PC-9 (cell line): ENCODE data around the gene PPP1R16B.

Source experiments
- EZH2 ChIP-seq: fragments of 200-600 bp; sonication (generic); IDR thresholded peaks from 2 replicates; pipeline ENCODE4 v1.8.0; 2017; ENCODE audit warnings: antibody characterized with exemption, low read depth
- TF ChIP-seq, protein P1 (sequence below): fragments of 200-600 bp; sonication (generic); conservative IDR thresholded peaks from 2 replicates; pipeline ENCODE4 v1.6.1; 2017; ENCODE audit warnings: mixed run types, antibody characterized with exemption, mild to moderate bottlenecking, moderate library complexity

GRCh38 chr20:38888059-38888831 is 82.7 kb downstream of the PPP1R16B start:
- TF ChIP-seq, protein P1, sequence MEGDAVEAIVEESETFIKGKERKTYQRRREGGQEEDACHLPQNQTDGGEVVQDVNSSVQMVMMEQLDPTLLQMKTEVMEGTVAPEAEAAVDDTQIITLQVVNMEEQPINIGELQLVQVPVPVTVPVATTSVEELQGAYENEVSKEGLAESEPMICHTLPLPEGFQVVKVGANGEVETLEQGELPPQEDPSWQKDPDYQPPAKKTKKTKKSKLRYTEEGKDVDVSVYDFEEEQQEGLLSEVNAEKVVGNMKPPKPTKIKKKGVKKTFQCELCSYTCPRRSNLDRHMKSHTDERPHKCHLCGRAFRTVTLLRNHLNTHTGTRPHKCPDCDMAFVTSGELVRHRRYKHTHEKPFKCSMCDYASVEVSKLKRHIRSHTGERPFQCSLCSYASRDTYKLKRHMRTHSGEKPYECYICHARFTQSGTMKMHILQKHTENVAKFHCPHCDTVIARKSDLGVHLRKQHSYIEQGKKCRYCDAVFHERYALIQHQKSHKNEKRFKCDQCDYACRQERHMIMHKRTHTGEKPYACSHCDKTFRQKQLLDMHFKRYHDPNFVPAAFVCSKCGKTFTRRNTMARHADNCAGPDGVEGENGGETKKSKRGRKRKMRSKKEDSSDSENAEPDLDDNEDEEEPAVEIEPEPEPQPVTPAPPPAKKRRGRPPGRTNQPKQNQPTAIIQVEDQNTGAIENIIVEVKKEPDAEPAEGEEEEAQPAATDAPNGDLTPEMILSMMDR = no peak
- no peak for TF ChIP-seq EZH2
